SK-N-SH treated with all-trans-retinoic acid at 6 μM for 48 hours (cell line): ENCODE results near the gene WDR88.

Experiments used
- ATAC-seq: fragments of 200-7000 bp; cut with Tn5 transposase; 3 replicates; pipeline ENCODE4 v1.9.1; 2020; ENCODE audit warnings: mild to moderate bottlenecking, moderate library complexity
- ARNTL ChIP-seq: fragments of 450-650 bp; formaldehyde crosslinking; IDR thresholded peaks from 2 replicates; pipeline ENCODE4 v1.5.0; 2020; ENCODE audit warnings: low read depth, mild to moderate bottlenecking, moderate library complexity, borderline replicate concordance
- BACH2 ChIP-seq: fragments of 250-450 bp; sonication (Bioruptor Pico); IDR thresholded peaks from 2 replicates; pipeline ENCODE4 v1.9.0; 2021; ENCODE audit warnings: mild to moderate bottlenecking, borderline replicate concordance
- CREB5 ChIP-seq: fragments of 250-450 bp; sonication (Bioruptor Pico); IDR thresholded peaks from 2 replicates; pipeline ENCODE4 v1.5.1; 2020; ENCODE audit warnings: low read depth, mild to moderate bottlenecking, moderate library complexity
- CSDC2 ChIP-seq: fragments of 250-450 bp; sonication (Bioruptor Pico); IDR thresholded peaks from 2 replicates; pipeline ENCODE4 v1.5.0; 2020; ENCODE audit warnings: mild to moderate bottlenecking, moderate library complexity
- CSRNP3 ChIP-seq: fragments of 250-450 bp; sonication (Bioruptor Pico); IDR thresholded peaks from 2 replicates; pipeline ENCODE4 v1.5.1; 2021; ENCODE audit warnings: mild to moderate bottlenecking, moderate library complexity
- ESRRG ChIP-seq: fragments of 250-450 bp; sonication (Bioruptor Pico); IDR thresholded peaks from 2 replicates; pipeline ENCODE4 v1.6.1; 2021; ENCODE audit warnings: mild to moderate bottlenecking
- GLIS3 ChIP-seq: fragments of 250-450 bp; sonication (Bioruptor Pico); IDR thresholded peaks from 2 replicates; pipeline ENCODE4 v1.5.0; 2020; ENCODE audit warnings: mild to moderate bottlenecking, moderate library complexity
- ISL1 ChIP-seq: fragments of 250-450 bp; sonication (Bioruptor Pico); IDR thresholded peaks from 2 replicates; pipeline ENCODE4 v2.1.2; 2022; ENCODE audit warnings: mild to moderate bottlenecking, moderate library complexity
- OSR1 ChIP-seq: fragments of 250-450 bp; sonication (Bioruptor Pico); IDR thresholded peaks from 2 replicates; pipeline ENCODE4 v1.8.0; 2022; ENCODE audit warnings: moderate library complexity, mild to moderate bottlenecking, inconsistent platforms
- PATZ1 ChIP-seq: fragments of 250-450 bp; sonication (Bioruptor Pico); IDR thresholded peaks from 2 replicates; pipeline ENCODE4 v1.8.0; 2020; ENCODE audit warnings: mild to moderate bottlenecking, moderate library complexity, borderline replicate concordance
- POU6F1 ChIP-seq: fragments of 250-450 bp; sonication (Bioruptor Pico); IDR thresholded peaks from 2 replicates; pipeline ENCODE4 v1.8.0; 2021; ENCODE audit warnings: low read depth, mild to moderate bottlenecking, moderate library complexity, borderline replicate concordance
- PPARA ChIP-seq: fragments of 250-450 bp; sonication (Bioruptor Pico); IDR thresholded peaks from 2 replicates; pipeline ENCODE4 v1.5.0; 2020; ENCODE audit warnings: mild to moderate bottlenecking, borderline replicate concordance
- RARB ChIP-seq: fragments of 250-450 bp; sonication (Bioruptor Pico); IDR thresholded peaks from 2 replicates; pipeline ENCODE4 v1.8.0; 2021; ENCODE audit warnings: mild to moderate bottlenecking, moderate library complexity
- SNAI2 ChIP-seq: fragments of 250-450 bp; sonication (Bioruptor Pico); IDR thresholded peaks from 2 replicates; pipeline ENCODE4 v1.5.0; 2020; ENCODE audit warnings: mild to moderate bottlenecking, moderate library complexity
- TSHZ2 ChIP-seq: fragments of 250-450 bp; sonication (Bioruptor Pico); IDR thresholded peaks from 2 replicates; pipeline ENCODE4 v1.5.0; 2020; ENCODE audit warnings: mild to moderate bottlenecking, moderate library complexity
- ZFP3 ChIP-seq: fragments of 250-450 bp; sonication (Bioruptor Pico); IDR thresholded peaks from 2 replicates; pipeline ENCODE4 v1.5.0; 2020; ENCODE audit warnings: mild to moderate bottlenecking, moderate library complexity
- ZFP30 ChIP-seq: fragments of 450-650 bp; formaldehyde crosslinking; IDR thresholded peaks from 2 replicates; pipeline ENCODE4 v1.5.0; 2022; ENCODE audit warnings: mild to moderate bottlenecking, moderate library complexity
- ZNF70 ChIP-seq: fragments of 450-650 bp; formaldehyde crosslinking; IDR thresholded peaks from 2 replicates; pipeline ENCODE4 v1.5.0; 2020; ENCODE audit warnings: mild to moderate bottlenecking, moderate library complexity

WDR88 gene

GRCh38 chr19:33207040-33207620 is 75.2 kb downstream of the WDR88 start:
- ATAC-seq, result no peak
- no peak for TF ChIP-seq PATZ1 (CRISPR knock-in tag)
- no peak for TF ChIP-seq TSHZ2 (CRISPR knock-in tag)
- no peak for TF ChIP-seq BACH2 (CRISPR knock-in tag)
- TF ChIP-seq POU6F1 (CRISPR knock-in tag), result no peak
- no peak for TF ChIP-seq CSDC2
- no peak for TF ChIP-seq ZFP3 (CRISPR knock-in tag)
- no peak for TF ChIP-seq ZNF70 (CRISPR knock-in tag)
- no peak for TF ChIP-seq ARNTL
- no peak for TF ChIP-seq RARB (CRISPR knock-in tag)

GRCh38 chr19:33207903-33208302 is 76.0 kb downstream of the WDR88 start:
- no peak for TF ChIP-seq BACH2 (CRISPR knock-in tag)
- no peak for TF ChIP-seq POU6F1 (CRISPR knock-in tag)
- no peak for TF ChIP-seq CSDC2
- TF ChIP-seq PPARA (CRISPR knock-in tag), result no peak
- TF ChIP-seq RARB (CRISPR knock-in tag), result no peak
- TF ChIP-seq CSRNP3 (CRISPR knock-in tag), result no peak
- no peak for ATAC-seq

GRCh38 chr19:33208371-33208895 is 76.5 kb downstream of the WDR88 start:
- ATAC-seq, result no peak
- TF ChIP-seq OSR1 (CRISPR knock-in tag) (no peak), TSHZ2 (CRISPR knock-in tag) (no peak), ZFP30 (CRISPR knock-in tag) (no peak), PPARA (CRISPR knock-in tag) (no peak), GLIS3 (CRISPR knock-in tag) (no peak), CREB5 (CRISPR knock-in tag) (no peak), ZFP3 (CRISPR knock-in tag) (no peak), ISL1 (CRISPR knock-in tag) (no peak), PATZ1 (CRISPR knock-in tag) (no peak), CSRNP3 (CRISPR knock-in tag) (no peak), BACH2 (CRISPR knock-in tag) (no peak), ESRRG (no peak), SNAI2 (CRISPR knock-in tag) (no peak)
